Measurements from ENCODE around the gene LZTS2. TPM values are rescaled to one million over a fixed set of nuclear protein-coding genes. Genes with fewer than 3 reads are reported as not detected.

Gene LZTS2
- total RNA-seq, 1 donor from 2014 or later, result 83.2 TPM

- H3K4me1 Mint-ChIP-seq (ENCODE audit: low read depth), result peaks cover 3% of the 10 kb centered on the region
- H3K27me3 Mint-ChIP-seq, result no peaks in the 10 kb centered on the region
- H3K36me3 Mint-ChIP-seq (ENCODE audit: insufficient read depth), result peaks cover 20% of the 10 kb centered on the region
- H3K9me3 Mint-ChIP-seq (ENCODE audit: low read depth), result no peaks in the 10 kb centered on the region
- H3K4me3 Mint-ChIP-seq (ENCODE audit: low read depth), result no peak overlapping the region
- H3K27ac Mint-ChIP-seq, result no peak overlapping the region
- no peak for DNase-seq (ENCODE audit: low spot score, unreplicated experiment)
- no peak for TF ChIP-seq CTCF (IDR thresholded peaks at IDR 0.05; ENCODE audit: unreplicated experiment)
Measured at GRCh38 chr10:100980311-100980710, 19.3 kb upstream of the LZTS2 start.

GRCh38 chr10:100980711-100981110, 18.9 kb upstream of the LZTS2 start:
- no peak for DNase-seq (ENCODE audit: low spot score, unreplicated experiment)
- no peaks in the 10 kb centered on the region for H3K27me3 Mint-ChIP-seq
- H3K9me3 Mint-ChIP-seq (ENCODE audit: low read depth), result no peaks in the 10 kb centered on the region
- H3K27ac Mint-ChIP-seq, result peak overlapping the region; percentile 27
- no peak overlapping the region for H3K4me3 Mint-ChIP-seq (ENCODE audit: low read depth)
- TF ChIP-seq CTCF (IDR thresholded peaks at IDR 0.05; ENCODE audit: unreplicated experiment), result no peak
- peaks cover 7% of the 10 kb centered on the region for H3K4me1 Mint-ChIP-seq (ENCODE audit: low read depth)
- peaks cover 20% of the 10 kb centered on the region for H3K36me3 Mint-ChIP-seq (ENCODE audit: insufficient read depth)

GRCh38 chr10:100981178-100981772, 18.3 kb upstream of the LZTS2 start:
- no peak for DNase-seq (ENCODE audit: low spot score, unreplicated experiment)
- H3K36me3 Mint-ChIP-seq (ENCODE audit: insufficient read depth), result peaks cover 20% of the 10 kb centered on the region
- H3K9me3 Mint-ChIP-seq (ENCODE audit: low read depth), result no peaks in the 10 kb centered on the region
- peaks cover 7% of the 10 kb centered on the region for H3K4me1 Mint-ChIP-seq (ENCODE audit: low read depth)
- H3K27ac Mint-ChIP-seq, result no peak overlapping the region
- TF ChIP-seq CTCF (IDR thresholded peaks at IDR 0.05; ENCODE audit: unreplicated experiment), result no peak
- no peak overlapping the region for H3K4me3 Mint-ChIP-seq (ENCODE audit: low read depth)
- H3K27me3 Mint-ChIP-seq, result no peaks in the 10 kb centered on the region

GRCh38 chr10:100982916-100983830, 16.4 kb upstream of the LZTS2 start:
- DNase-seq (ENCODE audit: low spot score, unreplicated experiment), result no peak
- Mint-ChIP-seq H3K27ac (peak overlapping the region; percentile 46), H3K4me3 (ENCODE audit: low read depth) (no peak overlapping the region), H3K36me3 (ENCODE audit: insufficient read depth) (peaks cover 15% of the 10 kb centered on the region), H3K27me3 (no peaks in the 10 kb centered on the region), H3K4me1 (ENCODE audit: low read depth) (peaks cover 15% of the 10 kb centered on the region), H3K9me3 (ENCODE audit: low read depth) (no peaks in the 10 kb centered on the region)
- no peak for TF ChIP-seq CTCF (IDR thresholded peaks at IDR 0.05; ENCODE audit: unreplicated experiment)

GRCh38 chr10:100983868-100984671, 15.5 kb upstream of the LZTS2 start:
- H3K36me3 Mint-ChIP-seq (ENCODE audit: insufficient read depth), result peaks cover 14% of the 10 kb centered on the region
- H3K4me3 Mint-ChIP-seq (ENCODE audit: low read depth), result no peak overlapping the region
- H3K9me3 Mint-ChIP-seq (ENCODE audit: low read depth), result no peaks in the 10 kb centered on the region
- DNase-seq (ENCODE audit: low spot score, unreplicated experiment), result no peak
- peaks cover 15% of the 10 kb centered on the region for H3K4me1 Mint-ChIP-seq (ENCODE audit: low read depth)
- no peak for TF ChIP-seq CTCF (IDR thresholded peaks at IDR 0.05; ENCODE audit: unreplicated experiment)
- no peaks in the 10 kb centered on the region for H3K27me3 Mint-ChIP-seq
- no peak overlapping the region for H3K27ac Mint-ChIP-seq
